Astrocyte of the spinal cord (primary cell): ENCODE measurements around the gene ATP23.

Source experiments
- DNase-seq: peaks from one replicate; pipeline ENCODE4 v3.0.0; 2011; ENCODE audit warnings: low read depth, low spot score
- H3K4me3 ChIP-seq: 2 replicates; pipeline ENCODE4 v1.5.1; 2011; ENCODE audit warnings: low read depth, mild to moderate bottlenecking, low read length, moderate library complexity
- in situ Hi-C: cut with HindIII; loops from 2 replicates; pipeline ENCODE4 v1.10.0; 2017; ENCODE audit warnings: low sequenced_read_pairs
- TF ChIP-seq, protein P1 (sequence below): IDR thresholded peaks from 2 replicates; pipeline ENCODE4 v1.5.1; 2012; ENCODE audit warnings: low read depth, mild to moderate bottlenecking, low read length, inconsistent platforms

Gene ATP23

DNA sequence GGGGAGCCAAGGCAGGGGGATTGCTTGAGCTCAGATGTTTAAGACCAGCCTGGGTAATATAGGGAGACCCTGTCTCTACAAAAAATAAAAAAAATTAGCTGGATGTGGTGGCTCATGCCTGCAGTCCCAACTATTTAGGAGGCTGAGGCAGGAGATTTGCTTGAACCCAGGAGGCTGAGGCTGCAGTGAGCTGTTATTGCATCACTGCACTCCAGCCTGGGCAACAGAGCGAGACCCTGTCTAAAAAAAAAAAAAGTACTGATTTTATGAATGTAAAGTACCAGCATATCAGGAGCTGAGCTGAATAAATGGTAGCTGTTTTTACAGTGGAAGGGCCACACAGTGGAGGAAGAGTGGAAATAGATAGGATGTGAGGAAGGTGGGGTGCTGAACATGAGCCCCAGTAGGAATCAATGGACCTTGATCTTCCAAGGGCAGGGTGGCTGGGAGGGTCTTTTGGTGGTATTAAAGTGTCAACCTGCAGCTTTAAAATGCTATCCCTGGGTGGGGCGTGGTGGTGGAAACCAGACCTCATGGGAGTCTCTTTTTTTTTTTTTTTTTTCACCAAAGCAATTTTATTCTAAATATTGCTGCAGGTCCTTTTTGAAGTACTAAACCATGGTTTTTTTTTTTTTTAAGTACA lies 2.2 kb downstream of the ATP23 start:
- no peak overlapping the region for H3K4me3 ChIP-seq
- DNase-seq: no peak
- in situ Hi-C loops: no loop called here
- TF ChIP-seq, protein P1, sequence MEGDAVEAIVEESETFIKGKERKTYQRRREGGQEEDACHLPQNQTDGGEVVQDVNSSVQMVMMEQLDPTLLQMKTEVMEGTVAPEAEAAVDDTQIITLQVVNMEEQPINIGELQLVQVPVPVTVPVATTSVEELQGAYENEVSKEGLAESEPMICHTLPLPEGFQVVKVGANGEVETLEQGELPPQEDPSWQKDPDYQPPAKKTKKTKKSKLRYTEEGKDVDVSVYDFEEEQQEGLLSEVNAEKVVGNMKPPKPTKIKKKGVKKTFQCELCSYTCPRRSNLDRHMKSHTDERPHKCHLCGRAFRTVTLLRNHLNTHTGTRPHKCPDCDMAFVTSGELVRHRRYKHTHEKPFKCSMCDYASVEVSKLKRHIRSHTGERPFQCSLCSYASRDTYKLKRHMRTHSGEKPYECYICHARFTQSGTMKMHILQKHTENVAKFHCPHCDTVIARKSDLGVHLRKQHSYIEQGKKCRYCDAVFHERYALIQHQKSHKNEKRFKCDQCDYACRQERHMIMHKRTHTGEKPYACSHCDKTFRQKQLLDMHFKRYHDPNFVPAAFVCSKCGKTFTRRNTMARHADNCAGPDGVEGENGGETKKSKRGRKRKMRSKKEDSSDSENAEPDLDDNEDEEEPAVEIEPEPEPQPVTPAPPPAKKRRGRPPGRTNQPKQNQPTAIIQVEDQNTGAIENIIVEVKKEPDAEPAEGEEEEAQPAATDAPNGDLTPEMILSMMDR: no peak

DNA sequence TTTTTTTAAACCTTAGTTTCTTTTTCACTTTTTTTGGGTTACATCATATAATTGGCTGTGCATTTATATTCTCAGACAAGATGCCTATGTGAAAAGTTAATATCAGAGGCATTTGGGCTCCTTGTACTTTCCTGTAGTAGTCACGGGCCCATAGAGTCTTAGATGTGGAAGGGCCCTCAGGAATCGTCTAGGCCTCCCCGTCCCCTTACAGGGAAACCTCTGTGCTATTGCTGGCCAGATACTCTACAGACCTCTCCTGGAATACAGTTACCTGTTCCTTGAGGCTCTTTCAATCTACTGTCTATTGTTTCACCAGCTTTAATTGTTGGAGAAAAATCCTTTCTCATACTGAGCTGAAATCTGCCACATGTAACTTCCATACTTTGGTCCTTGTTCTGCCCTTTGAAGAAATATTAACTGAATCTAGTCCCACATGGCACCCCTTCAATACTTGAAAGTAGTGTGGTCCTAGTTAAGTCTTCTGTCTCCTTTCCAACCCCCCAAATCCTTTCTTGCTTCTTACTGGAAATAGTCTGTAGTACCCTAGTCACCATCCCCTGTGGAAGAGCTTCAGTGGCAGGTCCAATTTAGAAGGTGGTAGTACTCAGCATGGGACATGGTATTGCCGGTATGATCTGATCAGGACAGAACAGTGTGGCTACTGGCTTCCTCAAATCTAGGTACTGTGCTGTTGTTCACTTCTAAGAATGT lies 3.1 kb downstream of the ATP23 start:
- H3K4me3 ChIP-seq: no peak overlapping the region
- no peak for DNase-seq
- TF ChIP-seq, protein P1: no peak
- in situ Hi-C loops: no loop called here

DNA sequence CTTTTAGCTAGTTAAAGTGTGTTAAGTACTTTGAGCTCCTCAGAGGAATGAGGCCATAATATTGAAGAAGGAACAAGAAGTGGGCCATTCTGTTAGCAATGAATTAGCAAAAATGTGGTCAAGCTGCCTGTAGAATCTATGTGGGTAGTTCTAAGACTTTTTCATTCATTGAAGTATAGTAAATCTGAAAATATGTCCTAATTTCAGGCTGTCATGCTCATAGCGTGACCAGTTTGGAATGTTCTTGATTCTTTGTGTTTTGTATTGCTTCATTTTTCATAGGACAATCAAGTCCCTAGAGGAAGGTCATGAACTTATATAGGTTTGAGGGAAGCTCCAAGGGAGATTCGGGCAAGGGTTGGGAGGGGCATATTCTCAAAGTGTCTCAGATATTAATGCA lies 11.4 kb downstream of the ATP23 start:
- in situ Hi-C loops: no loop called here
- TF ChIP-seq, protein P1: no peak
- DNase-seq: no peak
- no peak overlapping the region for H3K4me3 ChIP-seq

DNA sequence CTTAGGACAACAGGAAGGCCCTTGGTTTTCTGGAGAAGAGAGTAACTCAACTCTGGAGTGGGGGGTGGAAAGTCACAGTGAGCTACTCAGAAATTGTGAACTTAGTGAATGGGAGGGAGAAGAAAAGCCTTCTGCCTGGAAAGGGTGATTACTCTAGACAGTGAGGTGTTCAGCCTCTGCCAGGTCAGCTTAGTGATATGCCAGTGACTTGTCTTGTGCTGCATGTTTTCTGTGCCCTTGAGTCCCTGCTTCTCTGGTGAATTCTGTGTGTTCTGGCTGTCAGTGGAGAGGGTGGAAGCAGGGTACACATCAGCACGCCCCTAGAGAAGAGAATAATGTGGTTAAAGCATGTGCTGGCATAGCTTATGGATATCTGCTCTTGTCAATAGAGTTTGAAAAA lies 13.4 kb downstream of the ATP23 start:
- no peak for DNase-seq
- TF ChIP-seq, protein P1: no peak
- no peak overlapping the region for H3K4me3 ChIP-seq
- in situ Hi-C loops: no loop called here

- in situ Hi-C loops: no loop called here
- no peak for DNase-seq
- TF ChIP-seq, protein P1: no peak
- H3K4me3 ChIP-seq: no peak overlapping the region
Observed at GRCh38 chr12:57958061-57958657, 16.8 kb downstream of the ATP23 start.

DNA sequence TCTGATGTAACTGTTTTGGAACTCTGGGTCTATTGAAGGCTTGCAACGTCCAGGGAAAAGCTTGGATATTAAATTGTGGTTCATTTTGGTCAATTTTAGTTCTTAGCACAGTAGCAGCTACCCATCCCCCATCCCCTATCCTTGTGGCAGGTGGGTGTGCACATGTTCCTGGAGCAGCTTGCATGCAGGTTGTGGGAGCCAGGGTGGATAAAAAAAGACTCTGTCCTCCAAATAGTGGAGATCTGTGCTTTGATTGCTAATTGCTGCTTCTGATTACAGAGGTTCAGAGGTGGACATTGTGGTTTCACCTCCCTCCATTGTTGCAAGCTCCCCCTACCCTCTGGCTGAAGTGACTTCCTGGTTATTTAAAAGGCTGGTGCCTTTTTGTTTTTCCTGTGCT lies 23.1 kb downstream of the ATP23 start:
- no peak overlapping the region for H3K4me3 ChIP-seq
- no peak for DNase-seq
- in situ Hi-C loops: no loop called here
- TF ChIP-seq, protein P1: no peak
